ENCODE data around the gene SLC35B2.
A peak's percentile ranks its signal among the peaks of the same experiment; 100 is the strongest.

Gene SLC35B2

DNA sequence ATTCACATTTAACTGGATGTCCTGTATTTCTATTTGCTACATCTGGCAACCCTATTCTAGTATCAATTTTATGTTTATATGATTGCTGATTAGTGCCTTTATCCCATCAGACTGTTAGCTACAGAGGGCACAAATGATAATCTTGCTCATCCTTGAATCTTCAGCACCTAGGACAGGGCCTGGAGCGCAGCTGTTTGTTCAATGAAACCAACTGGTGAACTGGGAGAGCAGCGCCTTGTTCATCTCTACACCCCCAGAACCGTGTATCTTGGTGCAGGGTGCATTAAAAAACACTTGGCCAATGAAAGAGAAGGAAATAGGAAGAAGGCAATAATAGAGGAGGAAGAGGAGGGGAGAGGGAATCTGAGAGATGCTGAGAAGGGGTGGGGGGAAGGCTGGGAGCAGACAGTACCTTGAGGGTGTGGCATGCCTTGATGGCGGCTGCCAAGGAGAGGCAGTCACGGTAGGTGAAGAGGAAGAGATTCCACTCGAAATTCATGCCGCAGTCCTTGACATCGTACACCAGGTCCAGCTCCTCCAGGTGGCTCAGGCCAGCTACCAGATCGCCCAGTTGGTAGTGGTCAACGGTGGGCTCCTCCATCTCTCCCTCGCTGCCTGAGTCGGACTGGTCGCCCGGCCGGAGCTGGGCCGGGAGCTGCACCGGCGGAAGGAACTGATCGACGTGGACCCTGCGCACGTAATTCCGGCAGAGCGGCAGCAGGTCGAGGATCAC lies 28.4 kb upstream of the SLC35B2 start:
- no peak for DNase-seq

DNA sequence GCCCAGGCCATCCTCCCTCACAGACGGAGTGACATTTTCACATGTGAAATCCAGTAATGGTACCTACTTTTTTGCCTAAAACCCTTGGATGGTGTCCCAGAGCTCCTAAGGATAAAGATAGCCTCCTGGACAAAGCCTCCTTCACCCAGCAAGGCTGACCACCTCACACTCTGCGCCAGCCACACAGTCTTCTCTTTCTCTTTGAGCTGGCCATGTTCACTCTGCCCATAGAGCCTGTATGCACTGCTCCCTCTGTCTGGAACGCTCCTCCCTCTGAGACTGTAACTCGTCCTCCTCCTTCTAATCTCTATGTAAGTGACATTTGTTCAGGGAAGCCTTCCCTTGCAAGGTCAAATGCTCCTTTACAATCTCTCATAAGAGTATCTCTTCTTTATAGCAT lies 27.5 kb upstream of the SLC35B2 start:
- DNase-seq = no peak

DNA sequence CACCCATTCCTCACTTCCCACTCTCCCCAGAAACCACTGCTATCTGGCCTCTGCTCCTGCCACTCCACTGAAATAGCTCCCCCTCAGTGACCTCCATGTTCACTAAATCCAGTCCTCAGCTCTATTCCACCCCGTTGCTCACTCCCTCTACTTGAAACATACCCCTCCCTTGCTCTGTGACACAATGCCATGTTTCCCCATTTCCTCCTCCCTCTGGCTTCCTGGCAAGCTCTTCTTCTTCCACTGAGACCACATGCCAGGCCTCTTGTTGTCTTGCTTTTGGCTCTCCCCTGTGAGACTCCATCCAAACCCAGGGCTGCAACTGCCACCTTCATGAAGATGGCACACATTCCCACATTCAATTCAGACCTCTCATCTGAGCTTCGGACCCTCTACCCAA lies 26.8 kb upstream of the SLC35B2 start:
- no peak for DNase-seq

DNA sequence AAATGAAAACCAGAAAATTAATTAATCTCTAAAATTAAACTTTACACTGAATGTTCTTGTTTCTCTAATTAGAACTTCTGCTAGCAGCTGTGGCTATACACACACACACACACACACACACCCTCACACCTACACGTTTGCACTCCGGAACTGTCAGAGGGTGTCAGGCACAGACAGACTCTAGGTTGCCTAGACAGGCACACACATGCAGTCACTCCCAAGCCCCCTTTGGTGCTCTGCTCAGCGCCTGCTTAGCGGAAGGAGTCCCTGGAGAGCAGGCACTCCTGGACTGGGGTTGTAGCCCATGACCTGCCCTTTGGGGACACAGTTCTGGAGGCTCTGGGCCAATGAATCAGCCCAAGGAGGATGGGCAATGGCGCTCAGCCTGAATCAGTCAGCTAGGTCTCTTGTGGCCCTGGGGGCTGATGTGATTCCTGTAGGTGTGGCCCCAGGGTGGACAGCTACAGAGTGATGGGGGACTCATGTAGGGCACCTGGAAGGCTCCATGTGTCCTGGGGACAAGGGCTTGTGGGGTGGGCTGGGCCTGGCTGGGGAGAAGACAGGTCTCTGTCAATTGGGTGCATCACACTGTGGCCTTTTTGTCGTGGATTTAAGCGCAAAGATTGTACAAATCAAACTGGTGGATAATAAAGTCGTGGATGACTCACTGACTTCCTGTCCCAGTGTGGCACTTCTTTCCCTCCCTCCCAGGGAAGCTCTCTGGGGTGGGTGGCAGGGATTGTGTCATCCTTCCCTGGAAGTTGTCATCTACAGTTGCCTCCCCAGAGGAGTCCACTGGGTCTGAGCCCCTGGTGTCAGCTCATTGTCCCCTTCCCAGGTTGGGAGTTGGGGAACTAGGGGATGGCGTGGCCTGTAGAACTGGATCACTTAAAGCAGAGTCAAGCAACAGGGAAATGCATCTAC lies 21.7 kb upstream of the SLC35B2 start:
- no peak for DNase-seq

DNA sequence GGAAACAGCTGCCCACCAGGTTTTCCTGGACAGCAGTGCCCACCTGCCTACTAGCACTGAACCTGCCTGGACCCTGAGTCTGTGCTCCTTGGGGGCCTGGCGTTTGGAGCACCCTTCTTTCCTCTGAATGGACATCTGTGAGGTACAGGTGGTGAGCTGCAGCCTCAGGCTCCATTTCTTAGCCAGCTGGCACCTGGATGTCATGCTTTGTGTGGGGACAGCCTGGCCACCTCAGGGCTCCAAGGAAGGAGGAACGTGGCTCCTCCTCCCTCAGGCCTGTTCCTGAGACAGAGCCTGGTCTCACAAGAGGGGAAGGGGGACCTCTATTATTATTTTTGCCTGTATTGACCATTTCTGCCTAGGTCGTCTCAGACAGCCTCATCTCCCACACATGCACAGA lies 21.0 kb upstream of the SLC35B2 start:
- no peak for DNase-seq

DNA sequence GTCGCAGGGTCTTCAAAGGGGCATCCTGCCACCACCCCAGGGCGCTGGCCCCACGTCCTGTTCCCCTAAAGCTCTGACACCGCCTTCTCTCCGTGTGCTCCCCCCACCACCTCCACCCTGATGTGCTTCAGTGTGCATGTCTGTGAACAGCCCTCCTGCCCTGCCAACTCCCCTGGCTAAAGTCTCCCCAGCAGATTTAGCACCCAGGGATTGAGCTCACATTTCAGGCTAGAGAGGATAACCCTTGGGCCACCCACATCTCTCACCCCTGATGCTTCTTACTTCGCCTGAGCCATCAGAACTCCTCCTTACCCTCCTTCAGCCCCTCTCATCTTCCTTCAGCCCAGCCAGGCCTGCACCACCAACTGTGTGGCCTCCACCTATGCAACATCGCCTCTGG lies 20.4 kb upstream of the SLC35B2 start:
- no peak for DNase-seq

DNA sequence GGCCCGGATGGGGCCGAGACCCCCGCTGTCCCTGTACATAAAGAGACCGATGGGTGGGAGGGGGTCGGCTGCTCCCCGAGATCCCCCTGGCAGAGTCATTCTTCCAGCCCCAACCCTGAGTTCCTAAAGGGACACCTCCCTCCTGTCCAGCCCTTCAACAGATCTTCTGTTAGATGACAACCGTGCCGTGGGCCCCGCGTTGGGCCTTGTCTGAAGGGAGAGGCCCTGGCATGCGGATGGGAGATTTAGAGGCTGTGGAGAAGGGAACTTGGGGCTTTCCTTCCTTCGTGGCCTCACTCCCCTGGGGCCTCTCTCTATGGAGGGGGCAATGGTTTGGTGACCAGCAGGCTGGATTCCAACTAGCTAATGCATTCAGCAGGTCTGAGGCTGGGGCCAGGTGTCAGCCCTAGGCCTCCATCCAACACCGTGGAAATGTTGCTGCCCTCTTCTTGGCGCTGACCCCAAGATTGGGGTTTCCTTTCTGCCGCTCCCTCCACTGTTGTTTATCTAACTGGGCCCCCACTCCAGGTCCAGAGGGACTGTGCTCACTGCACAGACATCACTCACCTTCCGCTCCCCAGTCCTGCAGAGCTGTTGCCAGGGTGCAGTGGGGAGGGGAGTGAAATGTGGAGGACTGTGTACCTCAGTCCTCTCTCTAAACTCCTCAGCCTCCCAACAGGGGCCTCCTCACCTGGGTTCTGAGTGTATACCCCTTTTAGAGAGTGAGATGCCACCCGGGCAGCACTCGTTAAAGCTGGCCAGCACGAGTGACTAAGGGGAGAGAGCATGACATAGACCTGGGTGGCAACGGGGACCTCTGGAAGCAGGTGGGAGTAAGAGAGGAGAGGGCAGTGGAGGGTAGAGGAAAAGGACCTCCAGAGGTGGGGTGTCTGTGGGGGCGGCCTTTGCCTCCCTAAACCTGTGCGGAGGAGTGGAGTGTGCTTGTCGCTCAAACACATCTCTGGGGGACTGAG lies 19.6 kb upstream of the SLC35B2 start:
- no peak for DNase-seq

DNA sequence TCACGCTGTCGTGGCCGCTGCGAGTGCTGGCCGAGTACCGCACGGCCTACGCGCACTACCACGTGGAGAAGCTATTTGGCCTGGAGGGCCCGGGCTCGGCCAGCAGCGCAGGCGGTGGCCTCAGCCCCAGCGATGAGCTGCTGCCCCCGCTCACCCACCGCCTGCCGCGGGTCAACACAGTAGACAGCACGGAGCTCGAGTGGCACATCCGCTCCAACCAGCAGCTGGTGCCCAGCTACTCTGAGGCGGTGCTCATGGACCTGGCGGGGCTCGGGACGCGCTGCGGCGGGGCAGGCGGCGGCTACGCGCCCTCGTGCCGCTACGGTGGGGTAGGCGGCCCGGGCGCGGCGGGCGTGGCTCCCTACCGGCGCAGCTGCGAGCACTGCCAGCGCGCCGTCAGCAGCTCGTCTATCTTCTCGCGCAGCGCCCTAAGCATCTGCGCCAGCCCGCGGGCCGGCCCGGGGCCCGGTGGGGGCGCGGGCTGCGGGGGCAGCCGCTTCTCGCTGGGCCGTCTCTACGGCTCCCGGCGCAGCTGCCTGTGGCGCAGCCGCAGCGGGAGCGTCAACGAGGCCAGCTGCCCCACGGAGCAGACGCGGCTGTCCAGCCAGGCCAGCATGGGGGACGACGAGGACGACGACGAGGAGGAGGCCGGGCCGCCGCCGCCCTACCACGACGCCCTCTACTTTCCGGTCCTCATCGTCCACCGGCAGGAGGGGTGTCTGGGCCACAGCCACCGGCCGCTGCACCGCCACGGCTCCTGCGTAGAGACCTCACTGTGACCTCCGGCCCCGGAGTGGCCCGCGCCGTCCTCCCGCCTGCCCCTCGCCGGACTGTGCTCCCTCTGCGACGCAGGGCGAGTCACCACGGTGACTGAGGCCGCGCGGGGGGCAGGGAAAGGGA lies 18.7 kb upstream of the SLC35B2 start:
- DNase-seq = peak; percentile 39

DNA sequence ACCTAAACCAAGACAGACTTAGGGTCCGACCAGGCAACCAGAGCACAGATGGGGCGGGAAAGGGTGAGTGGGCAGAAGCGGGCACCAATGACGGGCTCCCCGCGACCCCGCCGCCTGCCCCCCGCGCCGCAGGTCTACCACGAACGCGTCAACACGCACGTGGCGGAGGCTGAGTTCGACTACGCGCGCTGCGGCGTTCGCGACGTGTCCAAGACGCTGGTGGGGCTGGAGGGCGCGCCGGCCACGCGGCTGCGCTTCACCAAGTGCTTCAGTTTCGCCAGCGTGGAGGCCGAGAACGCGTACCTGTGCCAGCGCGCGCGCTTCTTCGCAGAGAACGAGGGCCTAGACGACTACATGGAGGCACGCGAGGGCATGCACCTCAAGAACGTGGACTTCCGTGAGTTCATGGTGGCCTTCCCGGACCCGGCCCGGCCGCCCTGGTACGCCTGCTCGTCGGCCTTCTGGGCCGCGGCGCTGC lies 18.0 kb upstream of the SLC35B2 start:
- no peak for DNase-seq

DNA sequence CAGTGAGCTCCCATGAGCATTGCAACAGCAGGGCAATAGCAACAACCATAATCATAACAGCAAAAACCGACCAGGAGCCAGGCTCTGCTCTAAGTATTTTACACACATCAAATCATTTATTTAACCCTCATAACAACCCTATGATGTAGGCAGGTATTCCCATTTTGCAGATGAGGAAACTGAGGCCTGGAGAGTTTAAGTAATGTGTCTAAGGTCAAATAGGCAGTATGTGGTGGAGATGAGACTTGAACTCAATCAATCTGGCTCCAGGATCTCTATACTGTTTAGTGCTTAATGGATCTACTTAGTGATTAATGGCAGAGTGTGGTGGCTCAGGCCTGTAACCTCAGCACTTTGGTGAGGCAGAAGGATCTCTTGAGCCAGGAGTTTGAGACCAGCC lies 16.3 kb upstream of the SLC35B2 start:
- no peak for DNase-seq

DNA sequence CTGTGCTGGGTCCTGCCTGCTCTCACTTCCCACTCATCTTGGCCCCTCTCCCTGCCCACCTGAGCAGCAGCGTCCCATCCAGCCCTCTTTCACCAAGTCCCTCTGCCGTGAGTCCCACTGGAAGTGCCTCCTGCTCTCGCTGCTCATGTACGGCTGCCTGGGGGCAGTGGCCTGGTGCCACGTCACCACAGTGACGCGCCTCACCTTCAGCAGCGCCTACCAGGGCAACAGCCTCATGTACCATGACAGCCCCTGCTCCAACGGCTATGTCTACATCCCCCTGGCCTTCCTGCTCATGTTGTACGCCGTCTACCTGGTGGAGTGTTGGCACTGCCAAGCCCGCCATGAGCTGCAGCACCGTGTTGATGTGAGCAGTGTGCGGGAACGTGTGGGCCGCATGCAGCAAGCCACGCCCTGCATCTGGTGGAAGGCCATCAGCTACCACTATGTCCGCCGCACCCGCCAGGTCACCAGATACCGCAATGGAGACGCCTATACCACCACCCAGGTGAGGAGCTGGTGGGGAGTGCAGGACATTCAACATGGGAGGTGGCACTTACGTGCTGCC lies 15.8 kb upstream of the SLC35B2 start:
- DNase-seq = no peak

DNA sequence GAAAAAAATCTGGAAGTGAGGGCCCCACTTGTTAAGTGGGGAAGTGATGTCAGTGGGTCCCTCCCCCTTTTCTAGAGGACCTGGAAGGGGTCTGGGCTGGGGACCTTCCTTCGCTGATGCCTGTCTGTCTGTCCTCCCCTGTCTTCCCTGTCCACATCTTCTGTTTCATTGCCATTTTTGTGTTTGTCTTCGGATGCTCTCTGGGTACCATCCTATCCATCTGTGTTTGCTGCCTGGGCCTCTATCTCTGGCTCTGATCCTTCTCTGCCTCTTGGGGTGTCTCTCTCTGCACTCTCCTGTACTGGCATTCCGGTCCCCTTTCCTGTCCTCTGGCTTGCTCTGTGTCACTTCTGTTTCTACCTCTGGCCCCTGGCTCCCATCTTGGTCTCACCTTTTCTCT lies 15.2 kb upstream of the SLC35B2 start:
- DNase-seq = no peak

DNA sequence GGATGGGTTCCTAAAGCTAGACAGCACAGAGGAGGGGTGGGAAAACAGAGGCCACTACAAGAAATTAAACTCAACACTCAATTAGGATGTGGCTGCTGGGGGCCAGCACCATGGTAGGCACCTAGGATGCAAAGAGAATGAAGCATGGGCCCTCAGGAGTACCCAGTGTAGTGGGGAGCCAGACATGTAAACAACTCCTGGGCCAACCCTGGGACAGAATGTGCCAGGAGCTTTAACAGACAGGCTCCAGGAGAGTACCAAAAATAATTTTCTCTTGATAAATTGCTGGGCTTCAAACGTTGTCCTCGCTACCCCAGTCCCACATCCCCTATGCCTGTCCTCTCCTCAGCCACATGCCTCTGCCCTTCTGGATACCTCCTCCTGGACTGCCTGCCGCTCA lies 14.6 kb upstream of the SLC35B2 start:
- DNase-seq = no peak

DNA sequence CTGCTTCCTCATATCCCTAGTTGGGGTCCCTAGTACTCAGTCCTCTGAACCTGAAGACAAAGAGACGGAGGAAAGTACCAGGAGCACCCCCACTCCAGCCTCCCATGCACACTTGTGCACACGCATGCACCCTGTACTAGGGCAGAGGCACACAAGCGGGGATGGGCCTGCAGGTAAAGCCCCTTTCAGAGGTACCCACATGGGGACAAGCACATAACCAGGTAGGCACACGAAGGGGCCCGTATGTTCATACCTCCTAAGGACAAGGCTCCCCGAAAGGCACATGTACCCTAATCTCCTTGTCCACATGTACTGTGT lies 14.0 kb upstream of the SLC35B2 start:
- no peak for DNase-seq

DNA sequence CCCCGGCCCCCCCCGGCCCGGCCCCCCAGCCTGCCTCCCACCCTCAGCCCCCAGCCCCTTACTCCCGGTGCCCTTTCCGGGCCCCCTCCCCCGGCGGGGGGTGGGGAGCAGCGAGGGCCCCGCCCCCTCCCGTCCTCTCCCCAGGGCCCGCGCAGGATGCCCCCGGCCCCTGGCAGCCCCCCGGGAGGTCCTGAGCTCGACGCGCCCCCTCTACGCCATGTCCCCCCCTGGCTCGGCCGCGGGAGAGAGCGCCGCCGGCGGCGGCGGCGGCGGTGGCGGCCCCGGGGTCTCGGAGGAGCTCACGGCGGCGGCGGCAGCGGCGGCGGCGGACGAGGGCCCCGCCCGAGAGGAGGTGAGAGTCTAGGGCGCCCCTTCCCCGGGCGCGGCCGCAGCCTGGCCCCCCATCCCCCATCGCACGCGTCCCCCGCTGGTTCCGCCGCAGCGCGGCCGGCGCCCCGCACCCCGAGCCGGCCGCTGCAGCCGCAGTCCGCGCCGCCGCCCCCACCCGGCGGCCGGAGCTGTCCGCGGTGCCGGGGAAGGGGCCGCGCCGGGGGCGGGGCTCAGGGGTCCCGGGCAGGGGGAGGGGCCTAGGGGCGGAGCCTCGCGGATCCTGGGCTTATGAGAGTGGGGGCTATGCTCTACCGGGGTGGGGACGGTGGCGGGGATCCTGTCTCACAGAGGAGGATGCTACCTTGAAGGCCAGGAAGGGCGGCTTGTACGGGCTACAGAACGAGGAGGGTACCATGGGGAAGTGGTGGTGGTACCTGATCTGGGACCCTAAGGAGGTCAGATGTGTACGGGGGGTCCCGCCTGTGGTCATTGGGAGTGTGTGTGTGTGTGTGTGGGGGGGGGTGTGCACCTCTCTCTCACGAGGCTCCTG lies 13.4 kb upstream of the SLC35B2 start:
- DNase-seq = peak; percentile 73

DNA sequence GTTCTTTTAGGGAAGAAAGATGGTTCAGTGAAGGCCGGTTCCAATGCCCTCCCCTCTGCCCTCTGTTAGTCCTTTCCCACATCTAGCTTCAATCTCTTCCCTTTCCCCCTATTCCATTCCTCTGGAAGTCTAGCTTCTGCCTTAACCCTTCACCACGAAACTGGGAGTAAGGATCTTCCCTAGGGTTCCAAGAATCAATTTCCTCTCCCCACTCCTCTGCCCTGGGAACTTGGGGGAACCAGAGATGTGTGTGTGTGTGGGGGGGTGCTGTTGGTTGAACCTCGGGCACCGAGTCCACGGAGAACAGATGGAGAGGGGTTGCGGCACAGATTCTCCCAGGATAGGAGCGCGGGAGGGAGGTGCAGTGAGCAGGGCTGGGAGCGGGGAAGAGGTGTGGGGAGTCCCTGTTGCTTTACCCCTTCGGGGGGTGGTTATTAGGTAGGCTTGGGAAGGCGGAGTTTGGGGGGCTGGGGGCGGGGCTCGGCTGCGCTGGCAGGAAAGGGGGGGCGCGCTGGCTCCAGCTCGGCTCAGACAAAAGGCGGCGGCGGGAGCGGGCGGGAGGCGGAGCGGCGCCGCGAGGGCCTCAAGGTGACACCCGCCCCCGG lies 12.7 kb upstream of the SLC35B2 start, which contains the start of gene TMEM151B:
Gene TMEM151B (plus strand): TSS at position 530 of the 605 bp plus-strand sequence. CDS start 293 bp downstream, outside the sequence.
- peak; percentile 65 for DNase-seq

DNA sequence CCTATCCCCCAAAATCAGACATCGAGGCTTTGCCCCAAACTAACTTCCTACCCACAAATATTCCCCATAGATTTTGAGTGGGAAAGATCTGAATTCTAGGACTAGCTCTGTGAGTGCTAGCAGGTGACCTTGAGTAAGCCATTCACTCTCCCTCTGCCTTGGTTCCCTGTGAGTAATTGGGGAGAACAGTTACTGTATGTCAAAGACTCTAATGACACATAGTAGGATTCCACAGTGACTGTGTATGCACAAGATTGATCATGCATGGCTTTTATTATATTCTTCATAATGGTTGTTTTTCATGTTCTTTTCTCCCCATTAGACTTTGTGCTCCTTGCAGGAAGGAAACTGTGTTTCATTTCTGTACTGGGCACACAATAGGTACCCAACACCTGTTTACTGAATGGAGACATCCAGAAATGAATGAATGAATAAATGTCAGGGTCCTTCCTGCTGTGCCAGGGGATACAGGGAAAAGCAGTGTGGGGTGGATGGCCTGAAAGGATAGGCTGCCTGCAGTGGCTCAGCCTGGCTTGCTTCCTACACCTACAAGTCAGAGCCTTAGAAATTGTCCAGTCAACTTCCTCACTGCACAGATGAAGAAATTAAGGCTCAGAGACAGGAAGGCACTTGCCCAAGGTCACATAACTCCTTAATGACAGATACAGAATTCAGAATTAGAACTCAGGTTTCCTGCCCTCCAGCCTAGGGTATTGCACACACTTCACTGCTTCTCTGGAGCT lies 12.0 kb upstream of the SLC35B2 start:
- no peak for DNase-seq

DNA sequence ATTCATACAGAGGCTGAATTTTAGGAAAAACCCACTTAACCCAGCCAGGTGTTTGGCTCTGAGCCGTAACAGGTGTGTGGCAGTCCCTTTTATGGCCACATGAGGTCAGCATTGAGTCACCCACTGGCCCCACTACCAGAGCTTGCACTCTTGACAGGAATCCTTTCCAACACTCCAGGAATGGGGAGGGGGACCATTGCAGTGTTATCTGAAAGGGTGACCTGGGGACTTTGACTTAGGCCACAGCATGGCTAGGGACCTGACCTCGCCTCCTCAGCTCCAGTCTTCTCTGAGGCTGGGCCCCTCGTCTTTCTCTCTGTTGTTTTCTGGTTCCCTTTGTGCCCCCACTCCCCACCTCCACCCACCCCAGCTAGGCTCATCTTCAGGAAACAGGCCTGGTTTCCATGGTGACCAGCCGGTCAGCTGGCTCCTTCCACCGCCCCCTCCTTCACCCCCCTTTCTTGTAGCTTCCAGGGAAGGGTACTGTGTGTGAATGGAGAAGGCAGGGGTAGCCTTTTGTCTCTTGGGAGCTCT lies 10.8 kb upstream of the SLC35B2 start:
- DNase-seq = peak; percentile 81

DNA sequence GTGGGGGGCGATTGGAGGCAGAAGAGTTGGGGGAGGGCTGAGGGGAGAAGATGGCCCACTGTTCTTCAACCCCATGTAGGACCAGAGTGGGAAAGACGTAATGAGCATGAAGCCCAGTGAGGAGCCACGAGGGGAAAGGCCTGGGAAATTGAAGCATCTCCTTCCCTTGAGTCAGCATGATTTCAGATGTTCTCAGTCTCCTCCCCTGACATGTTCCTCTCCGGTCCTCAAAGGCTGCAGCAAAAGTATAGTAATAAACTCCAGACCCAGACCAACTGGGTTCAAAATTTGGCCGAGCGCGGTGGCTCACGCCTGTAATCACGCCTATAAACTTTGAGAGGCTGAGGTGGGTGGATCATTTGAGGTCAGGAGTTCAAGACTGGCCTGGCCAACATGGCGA lies 9.9 kb upstream of the SLC35B2 start:
- no peak for DNase-seq
